Panc1 (cell line): Measurements from ENCODE around the gene THADA. TPM values are rescaled to one million over a fixed set of nuclear protein-coding genes. Genes with fewer than 3 reads are reported as not detected.
A peak's percentile ranks its signal among the peaks of the same experiment; 100 is the strongest.

Experiments
- ATAC-seq: fragments of 200-7000 bp; cut with Tn5 transposase; 2 replicates; pipeline ENCODE4 v1.9.1; 2020; ENCODE audit warnings: mild to moderate bottlenecking, moderate library complexity
- BruUV-seq: library from RNA; stranded (reverse); fragments of 400-500 nt; replicated peaks from 2 replicates; lab custom pipeline; 2021; lab: Mats Ljungman, UMichigan
- CTCF ChIA-PET: fragments of 300-600 bp; sonication (Branson Sonifier 250); formaldehyde crosslinking; loops from one replicate; lab custom pipeline; 2022; ENCODE audit warnings: antibody characterized with exemption; lab: Charles Lee
- POLR2A ChIA-PET: fragments of 300-600 bp; sonication (Branson Sonifier 250); formaldehyde crosslinking; loops from one replicate; lab custom pipeline; 2022; ENCODE audit warnings: antibody characterized with exemption; lab: Charles Lee
- DNase-seq: peaks from one replicate; pipeline ENCODE4 v3.0.0-alpha.2; 2010; ENCODE audit warnings: low read depth, low spot score
- H3K27ac ChIP-seq: 2 replicates; pipeline ENCODE4 v1.5.1; 2011; ENCODE audit warnings: mild to moderate bottlenecking, low read length, inconsistent platforms
- H3K27me3 ChIP-seq: fragments of 200-500 bp; sonication (Bioruptor generic); 2 replicates; pipeline ENCODE4 v1.6.0; 2014; ENCODE audit warnings: low read length, inconsistent platforms; ENCODE audit not compliant: control insufficient read depth, insufficient read depth
- H3K36me3 ChIP-seq: fragments of 200-500 bp; sonication (Bioruptor generic); 2 replicates; pipeline ENCODE4 v1.5.1; 2014; ENCODE audit warnings: inconsistent platforms, mild to moderate bottlenecking, low read length, moderate library complexity; ENCODE audit not compliant: control insufficient read depth, insufficient read depth
- H3K4me1 ChIP-seq: 2 replicates; pipeline ENCODE4 v1.5.1; 2011; ENCODE audit warnings: inconsistent platforms, mild to moderate bottlenecking, low read length, moderate library complexity; ENCODE audit not compliant: control insufficient read depth, insufficient read depth
- H3K4me3 ChIP-seq, 2 experiments: 2 replicates each; pipeline ENCODE4 v1.5.1; 2011 to 2012; ENCODE audit warnings: low read depth in 2 of 2, low read length in 2 of 2, mild to moderate bottlenecking in 2 of 2, inconsistent platforms in 1 of 2, moderate library complexity in 1 of 2
- H3K9me3 ChIP-seq: fragments of 200-500 bp; sonication (Bioruptor generic); 2 replicates; pipeline ENCODE4 v1.5.1; 2014; ENCODE audit warnings: low read depth, mild to moderate bottlenecking, inconsistent platforms, low read length, moderate library complexity; ENCODE audit not compliant: control insufficient read depth, insufficient read depth
- POLR2AphosphoS5 ChIP-seq: IDR thresholded peaks from 2 replicates; pipeline ENCODE4 v1.6.1; 2012; ENCODE audit warnings: mild to moderate bottlenecking, low read depth, low read length, moderate library complexity
- REST ChIP-seq, 2 experiments: IDR thresholded peaks; 2 replicates each; pipeline ENCODE4 v1.6.1; 2011 to 2012; ENCODE audit warnings: low read depth in 2 of 2, control low read depth in 1 of 2, low read length in 1 of 2, mild to moderate bottlenecking in 1 of 2, moderate library complexity in 1 of 2; ENCODE audit not compliant: insufficient read depth in 1 of 2
- SIN3A ChIP-seq: IDR thresholded peaks from 2 replicates; pipeline ENCODE4 v1.6.1; 2012; ENCODE audit warnings: low read depth, mild to moderate bottlenecking, low read length, moderate library complexity, borderline replicate concordance; ENCODE audit not compliant: insufficient read depth
- TCF7L2 ChIP-seq: IDR thresholded peaks from 2 replicates; pipeline ENCODE4 v1.6.1; 2011; ENCODE audit warnings: mild to moderate bottlenecking, low read depth, low read length, inconsistent platforms
- in situ Hi-C: cut with HindIII; loops from 2 replicates; pipeline ENCODE4 v1.10.0; 2016; ENCODE audit warnings: low sequenced_read_pairs, low pct_unique_long_range_greater_than_20kb
- intact Hi-C: fragments of 100-400 bp; cut with micrococcal nuclease; formaldehyde crosslinking; loops from one replicate; pipeline ENCODE4 v1.10.0; 2022; ENCODE audit not compliant: unreplicated experiment
- total RNA-seq: library from RNA; stranded (reverse); gene quantifications from one replicate; pipeline ENCODE4 v1.2.1, GENCODE V29; 2021; ENCODE audit not compliant: unreplicated experiment
- TF ChIP-seq, protein P1 (sequence below): fragments of 450-650 bp; IDR thresholded peaks from 2 replicates; pipeline ENCODE4 v1.5.1; 2017; ENCODE audit warnings: mild to moderate bottlenecking

The THADA gene
- total RNA-seq, 1 experiment from 2014 or later, result 37.2 TPM

DNA sequence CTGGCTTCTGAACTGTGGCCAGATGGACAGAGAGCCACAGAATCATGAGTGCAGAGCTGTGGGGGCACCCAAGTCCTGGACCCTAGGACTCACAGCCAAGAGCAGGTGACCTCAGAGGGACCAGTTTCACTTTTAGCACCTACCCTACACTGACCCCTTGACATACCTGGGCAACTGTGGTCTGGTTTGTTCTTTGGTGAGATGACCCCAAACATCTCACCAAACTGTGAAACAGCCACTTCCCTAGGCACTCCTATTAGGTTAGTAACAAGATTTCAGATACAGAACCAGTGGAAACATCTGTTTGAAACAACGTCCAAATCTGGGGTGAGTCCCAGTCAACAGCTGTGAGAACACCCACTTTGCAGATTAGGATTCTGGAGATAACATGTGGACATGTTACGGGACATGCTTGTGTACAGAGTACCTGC lies 367.5 kb downstream of the THADA start:
- peaks cover 6% of the 10 kb centered on the region for H3K36me3 ChIP-seq
- TF ChIP-seq TCF7L2, result no peak
- no peak for TF ChIP-seq POLR2AphosphoS5
- TF ChIP-seq, protein P1, sequence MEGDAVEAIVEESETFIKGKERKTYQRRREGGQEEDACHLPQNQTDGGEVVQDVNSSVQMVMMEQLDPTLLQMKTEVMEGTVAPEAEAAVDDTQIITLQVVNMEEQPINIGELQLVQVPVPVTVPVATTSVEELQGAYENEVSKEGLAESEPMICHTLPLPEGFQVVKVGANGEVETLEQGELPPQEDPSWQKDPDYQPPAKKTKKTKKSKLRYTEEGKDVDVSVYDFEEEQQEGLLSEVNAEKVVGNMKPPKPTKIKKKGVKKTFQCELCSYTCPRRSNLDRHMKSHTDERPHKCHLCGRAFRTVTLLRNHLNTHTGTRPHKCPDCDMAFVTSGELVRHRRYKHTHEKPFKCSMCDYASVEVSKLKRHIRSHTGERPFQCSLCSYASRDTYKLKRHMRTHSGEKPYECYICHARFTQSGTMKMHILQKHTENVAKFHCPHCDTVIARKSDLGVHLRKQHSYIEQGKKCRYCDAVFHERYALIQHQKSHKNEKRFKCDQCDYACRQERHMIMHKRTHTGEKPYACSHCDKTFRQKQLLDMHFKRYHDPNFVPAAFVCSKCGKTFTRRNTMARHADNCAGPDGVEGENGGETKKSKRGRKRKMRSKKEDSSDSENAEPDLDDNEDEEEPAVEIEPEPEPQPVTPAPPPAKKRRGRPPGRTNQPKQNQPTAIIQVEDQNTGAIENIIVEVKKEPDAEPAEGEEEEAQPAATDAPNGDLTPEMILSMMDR, result no peak
- TF ChIP-seq SIN3A, result no peak
- TF ChIP-seq REST (IDR thresholded peaks at IDR 0.05; ENCODE audit: insufficient read depth in 1 of 2, low read depth in 2 of 2, low read length in 1 of 2), result no peak
- in situ Hi-C loops, result no loop called here
- H3K4me3 ChIP-seq, result no peak overlapping the region
- ATAC-seq (no peak), DNase-seq (no peak)
- peak overlapping the region; percentile 83 for H3K27ac ChIP-seq
- H3K4me1 ChIP-seq, result peaks cover 16% of the 10 kb centered on the region
- H3K27me3 ChIP-seq, result no peaks in the 10 kb centered on the region
- CTCF ChIA-PET, result interaction anchor here (0.6 to 1.6 kb wide), 6 partner anchors 97 to 374 kb away, joined by 3 to 12 read pairs (median 7); no protein-coding TSS in a partner anchor
- no peaks in the 10 kb centered on the region for H3K9me3 ChIP-seq
- TSS peak; percentile 60 for BruUV-seq
- POLR2A ChIA-PET, result no interaction called here
- intact Hi-C loops, result loop anchor here (2.0 to 10.0 kb wide), 5 partner anchors 98 to 401 kb away; no protein-coding TSS in a partner anchor

DNA sequence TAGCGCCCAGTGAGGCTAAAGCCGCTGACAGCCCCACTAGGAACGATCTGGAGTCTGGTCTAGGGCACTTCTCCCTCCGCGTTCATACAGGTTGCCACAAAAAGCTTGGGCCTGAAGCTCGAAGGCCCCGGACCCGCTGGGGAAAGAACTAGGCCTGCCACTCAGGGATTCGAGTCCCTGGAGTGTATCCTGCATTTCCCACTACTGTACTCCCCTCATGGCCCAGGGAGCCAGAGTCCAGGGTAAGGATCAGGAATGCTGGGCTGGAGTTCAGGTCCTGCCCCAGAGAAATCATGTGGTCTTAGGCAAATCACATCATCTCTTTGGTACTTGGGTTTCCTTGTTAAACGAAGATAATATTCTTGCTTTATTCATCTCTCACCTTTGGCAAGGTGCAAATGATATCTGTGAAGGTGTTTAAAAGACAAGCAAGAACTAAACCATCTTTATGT lies 368.0 kb downstream of the THADA start:
- H3K36me3 ChIP-seq, result peaks cover 11% of the 10 kb centered on the region
- POLR2A ChIA-PET, result no interaction called here
- in situ Hi-C loops, result no loop called here
- no peaks in the 10 kb centered on the region for H3K9me3 ChIP-seq
- peak overlapping the region; percentile 76 to 90 for H3K4me3 ChIP-seq
- ATAC-seq (peak; percentile 31), DNase-seq (no peak)
- no peaks in the 10 kb centered on the region for H3K27me3 ChIP-seq
- TF ChIP-seq, protein P1, result peak; percentile 13; the same call in 1 of the 2 replicates
- TF ChIP-seq REST (IDR thresholded peaks at IDR 0.05; ENCODE audit: insufficient read depth in 1 of 2, low read depth in 2 of 2, low read length in 1 of 2) (no peak), POLR2AphosphoS5 (no peak), TCF7L2 (no peak), SIN3A (no peak)
- CTCF ChIA-PET, result interaction anchor here (0.6 to 1.6 kb wide), 3 partner anchors 62 to 373 kb away, joined by 3 to 10 read pairs (median 9); no protein-coding TSS in a partner anchor
- no TSS peak for BruUV-seq
- intact Hi-C loops, result loop anchor here (2.0 to 10.0 kb wide), 6 partner anchors 97 to 401 kb away; no protein-coding TSS in a partner anchor
- H3K27ac ChIP-seq, result peak overlapping the region; percentile 83
- peaks cover 15% of the 10 kb centered on the region for H3K4me1 ChIP-seq
